Measurements from ENCODE around the gene EFCC1.

The EFCC1 gene

GRCh38 chr3:129059311-129059958, 58.3 kb downstream of the EFCC1 start:
- no peak overlapping the region for H3K9ac ChIP-seq (ENCODE audit: low read length)
- H3K4me2 ChIP-seq (ENCODE audit: low read length), result no peak overlapping the region
- TF ChIP-seq CTCF (IDR thresholded peaks at IDR 0.05; ENCODE audit: low read depth, low read length) (no peak), EZH2phosphoT487 (IDR thresholded peaks at IDR 0.05; ENCODE audit: low read depth) (no peak)
- no peaks in the 10 kb centered on the region for H3K4me1 ChIP-seq (ENCODE audit: low read length)
- no peak overlapping the region for H2AFZ ChIP-seq (ENCODE audit: low read depth, low read length)
- no peak overlapping the region for H3K27ac ChIP-seq (ENCODE audit: low read length)
- no peak overlapping the region for H3K4me3 ChIP-seq (ENCODE audit: low read length)
- H3K27me3 ChIP-seq (ENCODE audit: low read depth, low read length), result peaks cover 18% of the 10 kb centered on the region; the same call in 1 of the 2 replicates
- no peaks in the 10 kb centered on the region for H3K9me3 ChIP-seq (ENCODE audit: insufficient read depth, low read length)
- H4K20me1 ChIP-seq (ENCODE audit: insufficient read depth, low read length), result no peaks in the 10 kb centered on the region
- no peaks in the 10 kb centered on the region for H3K36me3 ChIP-seq (replicated peaks; ENCODE audit: low read depth, low read length)
- no peaks in the 10 kb centered on the region for H3K79me2 ChIP-seq (ENCODE audit: low read length)

GRCh38 chr3:129060276-129061022, 59.3 kb downstream of the EFCC1 start, which contains the start of gene GP9:
GP9 (plus strand) TSS chr3:129060779; CDS start chr3:129061740, 961 bp downstream.
- no peaks in the 10 kb centered on the region for H3K36me3 ChIP-seq (replicated peaks; ENCODE audit: low read depth, low read length)
- no peak within 1 kb of the TSS for H3K4me2 ChIP-seq (ENCODE audit: low read length)
- no peaks in the 10 kb centered on the region for H3K4me1 ChIP-seq (ENCODE audit: low read length)
- no peaks in the 10 kb centered on the region for H3K79me2 ChIP-seq (ENCODE audit: low read length)
- no peak within 1 kb of the TSS for H3K4me3 ChIP-seq (ENCODE audit: low read length)
- H3K9me3 ChIP-seq (ENCODE audit: insufficient read depth, low read length), result no peaks in the 10 kb centered on the region
- H4K20me1 ChIP-seq (ENCODE audit: insufficient read depth, low read length), result no peaks in the 10 kb centered on the region
- no peak for TF ChIP-seq EZH2phosphoT487 (IDR thresholded peaks at IDR 0.05; ENCODE audit: low read depth)
- TF ChIP-seq CTCF (IDR thresholded peaks at IDR 0.05; ENCODE audit: low read depth, low read length), result no peak
- no peak within 1 kb of the TSS for H3K9ac ChIP-seq (ENCODE audit: low read length)
- H3K27ac ChIP-seq (ENCODE audit: low read length), result no peak within 1 kb of the TSS
- H3K27me3 ChIP-seq (ENCODE audit: low read depth, low read length), result peaks cover 18% of the 10 kb centered on the region; the same call in 1 of the 2 replicates
- H2AFZ ChIP-seq (ENCODE audit: low read depth, low read length), result no peak within 1 kb of the TSS

DNA sequence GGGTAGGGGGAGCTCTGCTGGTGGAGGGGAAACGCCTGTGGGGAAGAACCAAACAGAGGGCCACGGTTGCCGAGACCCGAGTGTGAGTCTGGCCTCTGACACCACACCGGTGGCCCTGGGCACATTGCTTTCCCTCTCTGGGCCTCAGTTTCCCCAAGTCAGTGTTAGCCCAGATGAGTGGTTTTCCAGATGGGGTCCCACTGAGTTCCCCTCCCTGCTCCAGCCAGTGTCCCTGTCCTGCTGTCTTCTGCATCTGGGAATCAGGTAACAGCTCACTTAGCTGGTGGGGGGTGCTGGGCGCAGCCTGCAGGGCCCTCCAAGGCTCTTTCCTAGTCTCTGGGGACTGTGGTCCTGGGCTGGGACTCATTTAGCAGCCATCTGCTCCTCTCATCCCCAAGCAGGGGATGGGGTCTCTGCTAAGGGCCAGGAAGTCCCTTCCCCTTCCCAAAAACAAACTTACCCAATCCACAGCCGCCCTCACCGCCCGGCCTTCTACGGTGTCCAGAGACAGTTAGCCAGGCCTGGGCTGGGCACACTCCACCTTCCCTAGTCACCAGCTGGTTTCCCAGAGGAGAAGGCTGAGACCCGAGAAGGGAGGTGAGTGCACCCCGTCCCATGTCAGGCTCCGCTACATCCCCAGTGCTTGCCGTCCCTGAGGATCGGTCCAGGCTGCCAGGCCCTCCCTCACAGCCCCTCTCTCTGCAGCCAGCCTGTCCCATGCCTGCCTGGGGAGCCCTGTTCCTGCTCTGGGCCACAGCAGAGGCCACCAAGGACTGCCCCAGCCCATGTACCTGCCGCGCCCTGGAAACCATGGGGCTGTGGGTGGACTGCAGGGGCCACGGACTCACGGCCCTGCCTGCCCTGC, 60.2 kb downstream of the EFCC1 start:
- H4K20me1 ChIP-seq (ENCODE audit: insufficient read depth, low read length), result no peaks in the 10 kb centered on the region
- H3K9me3 ChIP-seq (ENCODE audit: insufficient read depth, low read length), result no peaks in the 10 kb centered on the region
- H3K4me3 ChIP-seq (ENCODE audit: low read length), result no peak overlapping the region
- no peak overlapping the region for H3K27ac ChIP-seq (ENCODE audit: low read length)
- TF ChIP-seq EZH2phosphoT487 (IDR thresholded peaks at IDR 0.05; ENCODE audit: low read depth), result no peak
- TF ChIP-seq CTCF (IDR thresholded peaks at IDR 0.05; ENCODE audit: low read depth, low read length), result no peak
- no peak overlapping the region for H3K9ac ChIP-seq (ENCODE audit: low read length)
- peaks cover 16% of the 10 kb centered on the region; the same call in 1 of the 2 replicates for H3K27me3 ChIP-seq (ENCODE audit: low read depth, low read length)
- H2AFZ ChIP-seq (ENCODE audit: low read depth, low read length), result no peak overlapping the region
- no peaks in the 10 kb centered on the region for H3K79me2 ChIP-seq (ENCODE audit: low read length)
- no peak overlapping the region for H3K4me2 ChIP-seq (ENCODE audit: low read length)
- no peaks in the 10 kb centered on the region for H3K36me3 ChIP-seq (replicated peaks; ENCODE audit: low read depth, low read length)
- no peaks in the 10 kb centered on the region for H3K4me1 ChIP-seq (ENCODE audit: low read length)
